CD4-positive, alpha-beta T cell (primary cell): ENCODE data around the gene MYH7. TPM values are rescaled to one million over a fixed set of nuclear protein-coding genes. Genes with fewer than 3 reads are reported as not detected.
"Not testable (repeated sequence)": the region's sequence is repeated elsewhere in the genome, so short reads cannot be mapped to it uniquely, and the experiment has no call there.

Experiments
- ATAC-seq: fragments of 200-7000 bp; cut with Tn5 transposase; one replicate; pipeline ENCODE4 v1.10.0; 2022; ENCODE audit warnings: mild to moderate bottlenecking; ENCODE audit not compliant: poor library complexity
- CTCF ChIA-PET: fragments of 350-600 bp; sonication (Branson Sonifier 250); formaldehyde crosslinking; loops from one replicate; lab custom pipeline; 2021; ENCODE audit warnings: antibody characterized with exemption, inconsistent platforms; lab: Charles Lee
- POLR2A ChIA-PET: fragments of 350-600 bp; sonication (Branson Sonifier 250); formaldehyde crosslinking; loops from one replicate; lab custom pipeline; 2021; ENCODE audit warnings: antibody characterized with exemption, inconsistent platforms; lab: Charles Lee
- DNase-seq, 14 experiments: peaks; one replicate each; pipeline ENCODE4 v3.0.0-alpha.2; 2013 to 2020; ENCODE audit warnings: mixed read lengths in 2 of 14
- H3K27ac ChIP-seq, 2 donors: one replicate each; pipeline versions ENCODE4 v1.5.1 to v1.7.0; 2013; ENCODE audit warnings: low read length in 2 of 2, low read depth in 1 of 2, mild to moderate bottlenecking in 1 of 2
- H3K27me3 ChIP-seq, 2 experiments: 1 replicate in 1 of 2; 2 replicates in 1 of 2; pipeline versions ENCODE4 v1.6.1 to v1.7.0; 2013; ENCODE audit warnings: low read length in 2 of 2, control low read depth in 1 of 2, mild to moderate bottlenecking in 1 of 2, moderate library complexity in 1 of 2; ENCODE audit not compliant: insufficient read depth in 2 of 2, control insufficient read depth in 1 of 2
- H3K36me3 ChIP-seq: one replicate; pipeline ENCODE4 v1.6.1; 2013; ENCODE audit warnings: low read length, control low read depth; ENCODE audit not compliant: insufficient read depth
- H3K4me1 ChIP-seq: one replicate; pipeline ENCODE4 v1.6.1; 2013; ENCODE audit warnings: low read length, control low read depth; ENCODE audit not compliant: insufficient read depth
- H3K4me3 ChIP-seq: one replicate; pipeline ENCODE4 v1.5.1; 2013; ENCODE audit warnings: mild to moderate bottlenecking, low read length, moderate library complexity
- H3K9me3 ChIP-seq, 2 experiments: 1 replicate in 1 of 2; 2 replicates in 1 of 2; pipeline versions ENCODE4 v1.6.1 to v1.7.0; 2013; ENCODE audit warnings: low read length in 2 of 2, mild to moderate bottlenecking in 2 of 2, control low read depth in 1 of 2, moderate library complexity in 1 of 2; ENCODE audit not compliant: control insufficient read depth in 1 of 2, insufficient read depth in 1 of 2
- H3K27ac Mint-ChIP-seq: one replicate; pipeline ENCODE4 v1.8.0; 2020; ENCODE audit warnings: mixed read lengths
- H3K27me3 Mint-ChIP-seq: one replicate; pipeline ENCODE4 v1.8.0; 2021; ENCODE audit warnings: mixed read lengths
- H3K36me3 Mint-ChIP-seq: one replicate; pipeline ENCODE4 v1.8.0; 2021; ENCODE audit warnings: low read depth, mixed read lengths
- H3K4me1 Mint-ChIP-seq: one replicate; pipeline ENCODE4 v1.8.0; 2021; ENCODE audit warnings: low read depth, mixed read lengths
- H3K4me3 Mint-ChIP-seq: one replicate; pipeline ENCODE4 v1.8.0; 2020; ENCODE audit warnings: mild to moderate bottlenecking, mixed read lengths
- H3K9me3 Mint-ChIP-seq: one replicate; pipeline ENCODE4 v1.8.0; 2020; ENCODE audit warnings: mixed read lengths
- intact Hi-C, 2 experiments: fragments of 100-400 bp; cut with DNase I in 1 of 2; cut with micrococcal nuclease in 1 of 2; formaldehyde crosslinking; loops; one replicate each; pipeline versions ENCODE4 v1.15.1 to v1.9.0; 2023 to 2025; cut with DNase I, micrococcal nuclease
- total RNA-seq, 174 experiments: library from RNA in 2 of 174; stranded (reverse) in 2 of 174; gene quantifications; one replicate each; pipeline ENCODE4 v1.2.3 and lab custom pipeline; 2021 to 2026
- TF ChIP-seq, protein P1 (sequence below): fragments of 200-600 bp; IDR thresholded peaks from one replicate; pipeline ENCODE4 v1.8.0; 2022; ENCODE audit warnings: antibody characterized with exemption, mild to moderate bottlenecking

The MYH7 gene
- total RNA-seq, 2 experiments from 2014 or later, result not detected

- peak in 1 of 14 experiments; percentile 8 for DNase-seq
- no peak for ATAC-seq
- no peak overlapping the region for H3K27ac ChIP-seq
- H3K4me1 Mint-ChIP-seq, result no peaks in the 10 kb centered on the region
- ChIA-PET POLR2A (no interaction called here), CTCF (no interaction called here)
- TF ChIP-seq, protein P1, sequence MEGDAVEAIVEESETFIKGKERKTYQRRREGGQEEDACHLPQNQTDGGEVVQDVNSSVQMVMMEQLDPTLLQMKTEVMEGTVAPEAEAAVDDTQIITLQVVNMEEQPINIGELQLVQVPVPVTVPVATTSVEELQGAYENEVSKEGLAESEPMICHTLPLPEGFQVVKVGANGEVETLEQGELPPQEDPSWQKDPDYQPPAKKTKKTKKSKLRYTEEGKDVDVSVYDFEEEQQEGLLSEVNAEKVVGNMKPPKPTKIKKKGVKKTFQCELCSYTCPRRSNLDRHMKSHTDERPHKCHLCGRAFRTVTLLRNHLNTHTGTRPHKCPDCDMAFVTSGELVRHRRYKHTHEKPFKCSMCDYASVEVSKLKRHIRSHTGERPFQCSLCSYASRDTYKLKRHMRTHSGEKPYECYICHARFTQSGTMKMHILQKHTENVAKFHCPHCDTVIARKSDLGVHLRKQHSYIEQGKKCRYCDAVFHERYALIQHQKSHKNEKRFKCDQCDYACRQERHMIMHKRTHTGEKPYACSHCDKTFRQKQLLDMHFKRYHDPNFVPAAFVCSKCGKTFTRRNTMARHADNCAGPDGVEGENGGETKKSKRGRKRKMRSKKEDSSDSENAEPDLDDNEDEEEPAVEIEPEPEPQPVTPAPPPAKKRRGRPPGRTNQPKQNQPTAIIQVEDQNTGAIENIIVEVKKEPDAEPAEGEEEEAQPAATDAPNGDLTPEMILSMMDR, result no peak
- H3K4me3 Mint-ChIP-seq, result no peak overlapping the region
- H3K27me3 ChIP-seq, result peaks cover 0 to 3% of the 10 kb centered on the region in 2 experiments
- H3K9me3 ChIP-seq, result no peaks in the 10 kb centered on the region
- no peaks in the 10 kb centered on the region for H3K9me3 Mint-ChIP-seq
- no peaks in the 10 kb centered on the region for H3K36me3 Mint-ChIP-seq
- peaks cover 23% of the 10 kb centered on the region for H3K27me3 Mint-ChIP-seq
- no peak overlapping the region for H3K4me3 ChIP-seq
- no peak overlapping the region for H3K27ac Mint-ChIP-seq
- no peaks in the 10 kb centered on the region for H3K4me1 ChIP-seq
- intact Hi-C loops, result no loop called here
- H3K36me3 ChIP-seq, result no peaks in the 10 kb centered on the region
Observed at GRCh38 chr14:23430723-23431085, 4.8 kb downstream of the MYH7 start.

GRCh38 chr14:23430016-23430722 is 5.3 kb downstream of the MYH7 start:
- H3K36me3 ChIP-seq, result no peaks in the 10 kb centered on the region
- Mint-ChIP-seq H3K36me3 (no peaks in the 10 kb centered on the region), H3K4me1 (no peaks in the 10 kb centered on the region), H3K27me3 (peaks cover 23% of the 10 kb centered on the region), H3K4me3 (no peak overlapping the region), H3K9me3 (no peaks in the 10 kb centered on the region), H3K27ac (no peak overlapping the region)
- H3K4me1 ChIP-seq, result no peaks in the 10 kb centered on the region
- ChIA-PET POLR2A (no interaction called here), CTCF (no interaction called here)
- H3K27ac ChIP-seq, result no peak overlapping the region
- TF ChIP-seq, protein P1, result no peak
- no peak overlapping the region for H3K4me3 ChIP-seq
- intact Hi-C loops, result no loop called here
- no peak for ATAC-seq
- peak in 1 of 14 experiments; percentile 17 for DNase-seq
- peaks cover 0 to 3% of the 10 kb centered on the region in 2 experiments for H3K27me3 ChIP-seq
- H3K9me3 ChIP-seq, result no peaks in the 10 kb centered on the region

DNA sequence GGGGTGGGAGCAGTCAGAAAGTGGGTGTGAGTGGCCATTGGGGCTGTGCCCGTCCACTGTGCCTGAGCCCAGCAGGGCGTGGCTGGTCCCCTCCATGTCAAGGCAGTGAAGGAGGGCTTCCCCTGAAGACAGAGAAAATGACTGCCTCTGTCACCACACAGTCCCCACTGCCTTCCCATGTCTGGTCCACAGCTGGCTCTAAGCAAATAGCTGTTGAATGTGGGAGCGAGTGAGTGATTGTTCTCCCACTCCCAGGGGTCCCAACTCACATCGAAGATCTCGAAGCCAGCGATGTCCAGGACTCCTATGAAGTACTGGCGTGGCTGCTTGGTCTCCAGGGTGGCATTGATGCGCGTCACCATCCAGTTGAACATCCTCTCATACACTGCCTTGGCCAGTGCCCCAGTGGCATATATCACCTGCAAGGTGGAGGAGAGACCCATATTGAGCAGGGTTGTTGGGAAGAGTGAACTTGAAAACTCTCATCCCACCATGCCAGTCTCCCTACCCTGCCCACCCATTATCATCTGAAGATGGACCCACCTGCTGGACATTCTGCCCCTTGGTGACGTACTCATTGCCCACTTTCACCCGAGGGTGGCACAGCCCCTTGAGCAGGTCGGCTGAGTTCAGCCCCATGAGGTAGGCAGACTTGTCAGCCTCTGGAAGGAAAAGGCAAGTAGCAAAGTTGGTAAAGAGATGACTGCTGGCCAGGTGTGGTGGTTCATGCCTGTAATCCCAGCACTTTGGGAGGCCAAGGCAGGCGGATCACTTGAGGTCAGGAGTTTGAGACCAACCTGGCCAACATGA is 6.6 kb downstream of the MYH7 start:
- no peaks in the 10 kb centered on the region for H3K36me3 Mint-ChIP-seq
- no peak overlapping the region for H3K27ac ChIP-seq
- no peak overlapping the region for H3K27ac Mint-ChIP-seq
- H3K27me3 Mint-ChIP-seq, result peaks cover 23% of the 10 kb centered on the region
- peaks cover 0 to 3% of the 10 kb centered on the region in 2 experiments for H3K27me3 ChIP-seq
- H3K9me3 ChIP-seq, result no peaks in the 10 kb centered on the region
- H3K4me1 Mint-ChIP-seq, result no peaks in the 10 kb centered on the region
- ATAC-seq (no peak), DNase-seq (peak in 1 of 14 experiments; percentile 11)
- no peaks in the 10 kb centered on the region for H3K9me3 Mint-ChIP-seq
- H3K36me3 ChIP-seq, result no peaks in the 10 kb centered on the region
- H3K4me3 ChIP-seq, result no peak overlapping the region
- H3K4me1 ChIP-seq, result no peaks in the 10 kb centered on the region
- ChIA-PET CTCF (no interaction called here), POLR2A (no interaction called here)
- intact Hi-C loops, result no loop called here
- H3K4me3 Mint-ChIP-seq, result no peak overlapping the region
- TF ChIP-seq, protein P1, result no peak

DNA sequence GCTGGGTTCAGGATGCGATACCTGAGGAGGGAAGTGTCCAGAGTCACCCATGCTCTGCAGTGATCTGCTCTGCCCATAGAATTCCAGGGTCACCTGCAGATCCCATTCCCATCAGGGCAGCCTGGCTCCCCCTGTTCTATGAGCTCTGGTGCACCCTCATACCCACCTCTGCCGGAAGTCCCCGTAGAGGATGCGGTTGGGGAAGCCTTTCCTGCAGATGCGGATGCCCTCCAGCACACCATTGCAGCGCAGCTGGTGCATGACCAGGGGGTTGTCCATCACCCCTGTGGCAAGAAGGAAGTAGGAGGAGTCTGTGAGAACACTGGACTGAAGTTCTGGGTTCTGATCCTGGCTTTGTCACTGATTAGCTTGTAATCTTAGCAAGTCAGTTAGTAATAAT is 9.7 kb downstream of the MYH7 start:
- H3K36me3 Mint-ChIP-seq, H3K9me3 Mint-ChIP-seq, POLR2A ChIA-PET, DNase-seq, H3K27ac Mint-ChIP-seq, intact Hi-C loops, CTCF ChIA-PET, H3K27ac ChIP-seq, H3K4me1 ChIP-seq, ATAC-seq, H3K9me3 ChIP-seq, H3K4me3 ChIP-seq, H3K36me3 ChIP-seq, H3K4me1 Mint-ChIP-seq, H3K27me3 ChIP-seq, H3K4me3 Mint-ChIP-seq: not testable (repeated sequence)
- H3K27me3 Mint-ChIP-seq, result peaks cover 13% of the 10 kb centered on the region
